Middle frontal gyrus (tissue), 1 donor: ENCODE results near the gene ATP9A.

Experiments
- DNase-seq: peaks from one replicate; pipeline ENCODE4 v3.0.0-alpha.2; 2015; ENCODE audit warnings: low spot score; ENCODE audit errors: extremely low spot score

ATP9A gene

GRCh38 chr20:51607170-51607569, 161.0 kb downstream of the ATP9A start:
- DNase-seq: no peak

- DNase-seq: no peak
These were observed 163.3 kb downstream of the ATP9A start for GRCh38 chr20:51604851-51605250.

GRCh38 chr20:51602131-51602530, 166.1 kb downstream of the ATP9A start:
- DNase-seq: no peak

- DNase-seq: no peak
These were observed 167.2 kb downstream of the ATP9A start for GRCh38 chr20:51600950-51601349.

GRCh38 chr20:51600016-51600420, 168.2 kb downstream of the ATP9A start:
- DNase-seq: no peak

- no peak for DNase-seq
These were observed 169.6 kb downstream of the ATP9A start for GRCh38 chr20:51598556-51598955.

GRCh38 chr20:51597389-51598231, 170.6 kb downstream of the ATP9A start:
- DNase-seq: no peak

- no peak for DNase-seq
These were observed 171.4 kb downstream of the ATP9A start for GRCh38 chr20:51596668-51597388.

- DNase-seq: no peak
These were observed 172.4 kb downstream of the ATP9A start for GRCh38 chr20:51595744-51596143.

- DNase-seq: peak; percentile 81
These were observed 173.1 kb downstream of the ATP9A start for GRCh38 chr20:51595058-51595532.

GRCh38 chr20:51594236-51595057, 173.7 kb downstream of the ATP9A start:
- DNase-seq: peak; percentile 47

GRCh38 chr20:51593584-51593983, 174.6 kb downstream of the ATP9A start:
- DNase-seq: no peak

- DNase-seq: no peak
These were observed 175.6 kb downstream of the ATP9A start for GRCh38 chr20:51592564-51592963.

GRCh38 chr20:51591871-51592270, 176.3 kb downstream of the ATP9A start:
- no peak for DNase-seq

GRCh38 chr20:51588762-51589161, 179.4 kb downstream of the ATP9A start:
- DNase-seq: no peak

- no peak for DNase-seq
These were observed 181.0 kb downstream of the ATP9A start for GRCh38 chr20:51587145-51587544.

- DNase-seq: no peak
These were observed 182.2 kb downstream of the ATP9A start for GRCh38 chr20:51586005-51586440.

- DNase-seq: no peak
These were observed 183.0 kb downstream of the ATP9A start for GRCh38 chr20:51585148-51585547.

- DNase-seq: no peak
These were observed 183.5 kb downstream of the ATP9A start for GRCh38 chr20:51584737-51585136.

- no peak for DNase-seq
These were observed 184.1 kb downstream of the ATP9A start for GRCh38 chr20:51584116-51584515.

GRCh38 chr20:51583499-51583898, 184.7 kb downstream of the ATP9A start:
- DNase-seq: no peak

GRCh38 chr20:51583073-51583472, 185.1 kb downstream of the ATP9A start:
- no peak for DNase-seq
